DOHH2 (cell line): Measurements from ENCODE around the gene G6PD.
"Not testable (repeated sequence)": the region's sequence is repeated elsewhere in the genome, so short reads cannot be mapped to it uniquely, and the experiment has no call there.

Experiments
- CTCF ChIP-seq: fragments of 200-600 bp; sonication (generic); IDR thresholded peaks from one replicate; pipeline ENCODE4 v1.5.1; 2014; ENCODE audit warnings: antibody characterized with exemption, mild to moderate bottlenecking, low read depth, low read length; ENCODE audit not compliant: poor library complexity, severe bottlenecking
- EZH2phosphoT487 ChIP-seq: fragments of 200-600 bp; sonication (generic); IDR thresholded peaks from 2 replicates; pipeline ENCODE4 v1.6.1; 2017; ENCODE audit warnings: borderline replicate concordance, mild to moderate bottlenecking, antibody characterized with exemption, low read length, moderate library complexity, mixed read lengths

GRCh38 chrX:154560326-154560725 is 13.7 kb upstream of the G6PD start:
- not testable (repeated sequence) for TF ChIP-seq CTCF, EZH2phosphoT487
